ENCODE data around the gene MCOLN1. TPM values are rescaled to one million over a fixed set of nuclear protein-coding genes. Genes with fewer than 3 reads are reported as not detected.

The MCOLN1 gene
- total and polyA plus RNA-seq, 9 of the 15 experiments (the other 6 are each of a cell fraction or from before 2014, with no cell fraction given), result 0.25 to 15.4 (median 7.1) TPM

DNA sequence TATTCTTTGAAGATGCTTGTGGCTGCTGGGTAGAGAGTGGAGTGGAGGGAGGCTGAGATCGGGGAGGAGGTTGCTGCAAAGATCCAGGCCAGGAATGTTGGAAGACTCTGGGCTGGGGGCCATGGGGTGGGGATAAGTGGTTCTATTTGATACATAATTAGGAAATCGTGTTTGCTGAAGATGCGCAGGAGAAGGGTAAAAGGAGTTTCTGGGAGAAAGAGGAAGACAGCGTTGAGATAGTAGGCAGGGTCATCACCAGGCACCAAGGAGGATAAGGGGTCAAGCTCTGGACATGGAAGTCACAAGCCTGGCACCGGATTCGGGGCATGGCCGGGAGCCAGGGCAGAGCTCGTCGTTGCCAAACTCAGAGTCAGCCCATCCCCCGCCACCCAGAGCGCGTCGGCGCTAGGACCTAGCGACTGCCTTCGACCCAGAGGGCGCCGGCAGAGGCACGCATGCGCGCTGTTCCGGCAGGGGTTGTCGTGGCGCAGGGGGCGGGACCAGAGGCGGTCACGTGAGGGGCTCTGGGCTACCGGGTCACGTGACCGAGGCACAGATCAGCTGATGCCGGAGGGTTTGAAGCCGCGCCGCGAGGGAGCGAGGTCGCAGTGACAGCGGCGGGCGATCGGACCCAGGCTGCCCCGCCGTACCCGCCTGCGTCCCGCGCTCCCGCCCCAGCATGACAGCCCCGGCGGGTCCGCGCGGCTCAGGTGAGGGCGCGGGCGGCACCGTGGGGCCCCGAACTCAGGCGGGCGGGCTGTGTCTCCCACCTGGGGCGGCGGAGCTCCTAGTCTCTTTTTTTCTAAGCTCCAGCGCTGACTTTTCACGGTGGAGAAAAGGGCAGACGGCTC is at the start of gene MCOLN1 (continued):
- TF ChIP-seq ZBTB33 (CRISPR knock-in tag; IDR thresholded peaks at IDR 0.05), result peak; percentile 54
- TF ChIP-seq CREB5 (CRISPR knock-in tag; IDR thresholded peaks at IDR 0.05), result no peak
- TF ChIP-seq PHF20 (IDR thresholded peaks at IDR 0.05; ENCODE audit: partially characterized antibody), result peak; percentile 95
- TF ChIP-seq BHLHE40 (IDR thresholded peaks at IDR 0.05; ENCODE audit: low read length), result peak; percentile 98
- TF ChIP-seq HLTF (IDR thresholded peaks at IDR 0.05), result no peak
- peak; percentile 60; the same call in 1 of the 2 replicates for TF ChIP-seq JUND (IDR thresholded peaks at IDR 0.05; ENCODE audit: borderline replicate concordance, low read depth, low read length)
- TF ChIP-seq JUND (tag; IDR thresholded peaks at IDR 0.05; ENCODE audit: borderline replicate concordance, low read depth, low read length), result peak; percentile 42; the same call in 1 of the 3 replicates
- TF ChIP-seq ZNF384 (IDR thresholded peaks at IDR 0.05; ENCODE audit: low read depth, low read length), result no peak; the same call in 1 of the 2 replicates
- TF ChIP-seq SMARCA4 (IDR thresholded peaks at IDR 0.05), result peak; percentile 24; the same call in 1 of the 2 replicates
- TF ChIP-seq, protein P1, sequence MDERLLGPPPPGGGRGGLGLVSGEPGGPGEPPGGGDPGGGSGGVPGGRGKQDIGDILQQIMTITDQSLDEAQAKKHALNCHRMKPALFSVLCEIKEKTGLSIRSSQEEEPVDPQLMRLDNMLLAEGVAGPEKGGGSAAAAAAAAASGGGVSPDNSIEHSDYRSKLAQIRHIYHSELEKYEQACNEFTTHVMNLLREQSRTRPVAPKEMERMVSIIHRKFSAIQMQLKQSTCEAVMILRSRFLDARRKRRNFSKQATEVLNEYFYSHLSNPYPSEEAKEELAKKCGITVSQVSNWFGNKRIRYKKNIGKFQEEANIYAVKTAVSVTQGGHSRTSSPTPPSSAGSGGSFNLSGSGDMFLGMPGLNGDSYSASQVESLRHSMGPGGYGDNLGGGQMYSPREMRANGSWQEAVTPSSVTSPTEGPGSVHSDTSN (CRISPR knock-in tag; IDR thresholded peaks at IDR 0.05; ENCODE audit: low read depth), result no peak
- TF ChIP-seq, protein P1 (tag; conservative IDR thresholded peaks at IDR 0.05; ENCODE audit: low read depth), result no peak
- peak; percentile 26; the same call in 1 of the 2 replicates for TF ChIP-seq NCOR1 (IDR thresholded peaks at IDR 0.05)
- 0 out of 2 replicates have a peak, but pooled peaks have one; percentile 26 for TF ChIP-seq GATAD2A (IDR thresholded peaks at IDR 0.05)
- peak; percentile 100 for TF ChIP-seq TOE1 (IDR thresholded peaks at IDR 0.05; ENCODE audit: borderline replicate concordance)
- TF ChIP-seq TOE1 (CRISPR knock-in tag; IDR thresholded peaks at IDR 0.05; ENCODE audit: borderline replicate concordance, low read depth), result no peak
- TF ChIP-seq ZNF24 (IDR thresholded peaks at IDR 0.05), result no peak; the same call in 1 of the 2 replicates
- TF ChIP-seq, protein P2, sequence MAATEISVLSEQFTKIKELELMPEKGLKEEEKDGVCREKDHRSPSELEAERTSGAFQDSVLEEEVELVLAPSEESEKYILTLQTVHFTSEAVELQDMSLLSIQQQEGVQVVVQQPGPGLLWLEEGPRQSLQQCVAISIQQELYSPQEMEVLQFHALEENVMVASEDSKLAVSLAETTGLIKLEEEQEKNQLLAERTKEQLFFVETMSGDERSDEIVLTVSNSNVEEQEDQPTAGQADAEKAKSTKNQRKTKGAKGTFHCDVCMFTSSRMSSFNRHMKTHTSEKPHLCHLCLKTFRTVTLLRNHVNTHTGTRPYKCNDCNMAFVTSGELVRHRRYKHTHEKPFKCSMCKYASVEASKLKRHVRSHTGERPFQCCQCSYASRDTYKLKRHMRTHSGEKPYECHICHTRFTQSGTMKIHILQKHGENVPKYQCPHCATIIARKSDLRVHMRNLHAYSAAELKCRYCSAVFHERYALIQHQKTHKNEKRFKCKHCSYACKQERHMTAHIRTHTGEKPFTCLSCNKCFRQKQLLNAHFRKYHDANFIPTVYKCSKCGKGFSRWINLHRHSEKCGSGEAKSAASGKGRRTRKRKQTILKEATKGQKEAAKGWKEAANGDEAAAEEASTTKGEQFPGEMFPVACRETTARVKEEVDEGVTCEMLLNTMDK (IDR thresholded peaks at IDR 0.05; ENCODE audit: borderline replicate concordance, insufficient read depth, low read depth, low read length, poor library complexity, severe bottlenecking), result peak; percentile 30
- TF ChIP-seq USF1 (CRISPR knock-in tag; IDR thresholded peaks at IDR 0.05), result peak; percentile 100
- no peak for TF ChIP-seq PURB (CRISPR knock-in tag; IDR thresholded peaks at IDR 0.05; ENCODE audit: low read depth)

All from K562 (cell line).